OCI-LY7 (cell line): Measurements from ENCODE around the gene GAR1. TPM values are rescaled to one million over a fixed set of nuclear protein-coding genes. Genes with fewer than 3 reads are reported as not detected.

Experiments
- BruUV-seq: library from RNA; stranded (reverse); fragments of 400-500 nt; replicated peaks from 2 replicates; lab custom pipeline; 2021; lab: Mats Ljungman, UMichigan
- CTCF ChIA-PET: fragments of 300-600 bp; sonication (Branson Sonifier 250); formaldehyde crosslinking; loops from one replicate; lab custom pipeline; 2022; ENCODE audit warnings: antibody characterized with exemption; ENCODE audit not compliant: unreplicated experiment; lab: Charles Lee
- POLR2A ChIA-PET: fragments of 300-600 bp; sonication (Branson Sonifier 250); formaldehyde crosslinking; loops from one replicate; lab custom pipeline; 2022; ENCODE audit warnings: antibody characterized with exemption; lab: Charles Lee
- DNase-seq: peaks from one replicate; pipeline ENCODE4 v3.0.0-alpha.2; 2015; ENCODE audit warnings: low spot score
- H2AFZ ChIP-seq: fragments of 200-600 bp; sonication (generic), shearing (Covaris generic); 2 replicates; pipeline ENCODE4 v1.6.1; 2014; ENCODE audit warnings: mild to moderate bottlenecking, antibody characterized with exemption, low read length, moderate library complexity
- H3K27ac ChIP-seq: fragments of 200-600 bp; sonication (generic); 2 replicates; pipeline ENCODE4 v1.5.1; 2014; ENCODE audit warnings: mixed run types, low read depth, mild to moderate bottlenecking, moderate library complexity, low read length, inconsistent platforms; ENCODE audit not compliant: poor library complexity, severe bottlenecking
- H3K36me3 ChIP-seq: fragments of 200-600 bp; sonication (generic); 2 replicates; pipeline ENCODE4 v1.6.1; 2014; ENCODE audit warnings: mild to moderate bottlenecking, antibody characterized with exemption, low read length, moderate library complexity, mixed read lengths; ENCODE audit not compliant: insufficient read depth
- H3K4me1 ChIP-seq: fragments of 200-600 bp; sonication (generic); 2 replicates; pipeline ENCODE4 v1.5.1; 2014; ENCODE audit warnings: mild to moderate bottlenecking, low read length; ENCODE audit not compliant: insufficient read depth, poor library complexity, severe bottlenecking
- H3K4me2 ChIP-seq: fragments of 200-600 bp; sonication (generic); 2 replicates; pipeline ENCODE4 v1.6.1; 2014; ENCODE audit warnings: mild to moderate bottlenecking, low read length
- H3K4me3 ChIP-seq: fragments of 200-600 bp; sonication (generic); 2 replicates; pipeline ENCODE4 v1.5.1; 2014; ENCODE audit warnings: mild to moderate bottlenecking, low read depth, low read length; ENCODE audit not compliant: poor library complexity, severe bottlenecking
- H3K79me2 ChIP-seq: fragments of 200-600 bp; sonication (generic); 2 replicates; pipeline ENCODE4 v1.6.1; 2016; ENCODE audit warnings: low read depth, mild to moderate bottlenecking, low read length, moderate library complexity, mixed read lengths; ENCODE audit not compliant: insufficient read depth
- H3K9me2 ChIP-seq: fragments of 200-600 bp; sonication (generic); 2 replicates; pipeline ENCODE4 v1.6.1; 2016; ENCODE audit warnings: mild to moderate bottlenecking, low read length, mixed read lengths; ENCODE audit not compliant: insufficient read depth
- H3K9me3 ChIP-seq: fragments of 200-600 bp; sonication (generic); 2 replicates; pipeline ENCODE4 v1.6.1; 2014; ENCODE audit warnings: mild to moderate bottlenecking, mixed run types, low read length, mixed read lengths
- H4K20me1 ChIP-seq: fragments of 200-600 bp; sonication (generic); 2 replicates; pipeline ENCODE4 v1.6.1; 2014; ENCODE audit warnings: mild to moderate bottlenecking, antibody characterized with exemption, low read length, moderate library complexity, mixed read lengths; ENCODE audit not compliant: insufficient read depth
- CTCF ChIP-seq: fragments of 200-600 bp; sonication (generic); conservative IDR thresholded peaks from 2 replicates; pipeline ENCODE4 v1.5.1; 2014; ENCODE audit warnings: mild to moderate bottlenecking, antibody characterized with exemption, low read length, moderate library complexity, mixed read lengths
- EZH2phosphoT487 ChIP-seq: fragments of 200-600 bp; sonication (generic); IDR thresholded peaks from 2 replicates; pipeline ENCODE4 v1.6.1; 2018; ENCODE audit warnings: low read depth, borderline replicate concordance, mild to moderate bottlenecking, mixed run types, antibody characterized with exemption, low read length, moderate library complexity, mixed read lengths
- intact Hi-C: fragments of 100-400 bp; cut with micrococcal nuclease; formaldehyde crosslinking; loops from one replicate; pipeline ENCODE4 v1.10.0; 2022; ENCODE audit not compliant: unreplicated experiment
- total RNA-seq, 2 experiments: library from RNA; depleted of rRNA in 1 of 2; stranded (reverse); fragments of >200 nt in 1 of 2; shearing (Covaris generic) in 1 of 2; gene quantifications; 2 replicates each; pipeline ENCODE4 v1.2.3, GENCODE V29; 2014 to 2022

Gene GAR1
- total RNA-seq, 2 experiments from 2014 or later: 16.4 to 42.5 TPM

- Histone ChIP-seq H4K20me1 (no peaks in the 10 kb centered on the region), H3K9me3 (no peaks in the 10 kb centered on the region), H3K9me2 (0 out of 2 replicates have a peak, but pooled peaks cover 2% of the 10 kb centered on the region), H3K4me1 (no peaks in the 10 kb centered on the region), H3K27ac (no peak overlapping the region), H3K4me2 (no peak overlapping the region), H3K4me3 (no peak overlapping the region), H3K79me2 (no peaks in the 10 kb centered on the region), H3K36me3 (no peaks in the 10 kb centered on the region), H2AFZ (no peak overlapping the region)
- no TSS peak for BruUV-seq
- intact Hi-C loops: no loop called here
- CTCF ChIA-PET: no interaction called here
- TF ChIP-seq EZH2phosphoT487: no peak
- TF ChIP-seq CTCF: no peak
- no peak for DNase-seq
- POLR2A ChIA-PET: no interaction called here
These were observed 27.8 kb upstream of the GAR1 start for GRCh38 chr4:109787807-109788206.

- 0 out of 2 replicates have a peak, but pooled peaks cover 9% of the 10 kb centered on the region for H3K9me3 ChIP-seq
- H3K36me3 ChIP-seq: no peaks in the 10 kb centered on the region
- POLR2A ChIA-PET: interaction anchor here (0.6 to 1.3 kb wide), 5 partner anchors 13 to 1060 kb away, joined by 3 to 4 read pairs (median 3); partner anchors contain the start of gene GAR1
- intact Hi-C loops: no loop called here
- no peaks in the 10 kb centered on the region for H4K20me1 ChIP-seq
- DNase-seq: no peak
- TF ChIP-seq EZH2phosphoT487 (no peak), CTCF (no peak)
- no peak overlapping the region for H3K4me3 ChIP-seq
- no peak overlapping the region for H3K4me2 ChIP-seq
- H3K4me1 ChIP-seq: no peaks in the 10 kb centered on the region
- H3K79me2 ChIP-seq: no peaks in the 10 kb centered on the region
- H2AFZ ChIP-seq: no peak overlapping the region
- no TSS peak for BruUV-seq
- 0 out of 2 replicates have a peak, but pooled peaks cover 2% of the 10 kb centered on the region for H3K9me2 ChIP-seq
- H3K27ac ChIP-seq: no peak overlapping the region
- CTCF ChIA-PET: no interaction called here
These were observed 20.5 kb upstream of the GAR1 start for GRCh38 chr4:109795059-109795458.

GRCh38 chr4:109798866-109799265, 16.7 kb upstream of the GAR1 start:
- BruUV-seq: no TSS peak
- Histone ChIP-seq H3K27ac (no peak overlapping the region), H3K79me2 (no peaks in the 10 kb centered on the region), H3K4me3 (no peak overlapping the region), H3K4me2 (no peak overlapping the region), H3K4me1 (no peaks in the 10 kb centered on the region), H3K36me3 (no peaks in the 10 kb centered on the region), H2AFZ (no peak overlapping the region), H3K9me3 (0 out of 2 replicates have a peak, but pooled peaks cover 6% of the 10 kb centered on the region), H4K20me1 (no peaks in the 10 kb centered on the region), H3K9me2 (no peaks in the 10 kb centered on the region)
- TF ChIP-seq EZH2phosphoT487 (no peak), CTCF (no peak)
- intact Hi-C loops: no loop called here
- CTCF ChIA-PET: no interaction called here
- POLR2A ChIA-PET: no interaction called here
- no peak for DNase-seq
